ENCODE measurements around the gene PFDN1.
A peak's percentile ranks its signal among the peaks of the same experiment; 100 is the strongest.

PFDN1 gene

DNA sequence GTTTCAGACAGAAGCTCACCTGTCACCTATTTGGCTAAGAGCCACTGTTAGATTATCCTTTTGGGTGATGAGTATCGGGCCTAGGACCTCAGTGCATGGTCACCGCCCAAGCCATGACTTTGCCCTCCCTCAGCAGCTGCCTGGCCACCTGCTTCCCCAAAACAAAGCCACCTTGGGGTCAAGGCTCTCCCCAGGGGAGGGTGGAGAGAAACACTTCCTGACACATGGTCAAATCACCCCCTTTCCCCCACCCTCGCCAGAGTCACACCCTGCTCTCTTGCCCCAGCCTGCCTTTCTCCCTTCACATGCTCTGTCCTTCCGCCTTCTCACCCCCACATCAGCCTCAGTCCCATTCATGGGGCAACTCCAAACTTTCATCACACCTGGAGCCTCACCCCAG lies 45.2 kb upstream of the PFDN1 start:
- Histone ChIP-seq H3K9me3 (ENCODE audit: low read length) (no peaks in the 10 kb centered on the region), H3K27me3 (ENCODE audit: insufficient read depth, low read length) (no peaks in the 10 kb centered on the region), H3K9me2 (ENCODE audit: low read depth, low read length) (no peaks in the 10 kb centered on the region), H2AFZ (ENCODE audit: low read length) (no peak overlapping the region), H3K79me2 (ENCODE audit: insufficient read depth, low read length) (peaks cover 16% of the 10 kb centered on the region; the same call in 1 of the 2 replicates), H3K4me1 (ENCODE audit: insufficient read depth, low read length, severe bottlenecking) (peaks cover 59% of the 10 kb centered on the region), H3K36me3 (ENCODE audit: insufficient read depth, low read length) (peaks cover 16% of the 10 kb centered on the region; the same call in 1 of the 2 replicates), H3K9ac (ENCODE audit: low read length) (peak overlapping the region; percentile 84), H3K4me2 (ENCODE audit: low read length) (peak overlapping the region; percentile 84), H4K20me1 (ENCODE audit: insufficient read depth, low read length) (no peaks in the 10 kb centered on the region), H3K27ac (ENCODE audit: low read depth, low read length, poor library complexity, severe bottlenecking) (peak overlapping the region; percentile 78), H3K4me3 (ENCODE audit: low read depth, low read length, poor library complexity, severe bottlenecking) (peak overlapping the region; percentile 78), H3F3A (ENCODE audit: insufficient read depth, low read length) (no peaks in the 10 kb centered on the region)
- TF ChIP-seq, protein P1, sequence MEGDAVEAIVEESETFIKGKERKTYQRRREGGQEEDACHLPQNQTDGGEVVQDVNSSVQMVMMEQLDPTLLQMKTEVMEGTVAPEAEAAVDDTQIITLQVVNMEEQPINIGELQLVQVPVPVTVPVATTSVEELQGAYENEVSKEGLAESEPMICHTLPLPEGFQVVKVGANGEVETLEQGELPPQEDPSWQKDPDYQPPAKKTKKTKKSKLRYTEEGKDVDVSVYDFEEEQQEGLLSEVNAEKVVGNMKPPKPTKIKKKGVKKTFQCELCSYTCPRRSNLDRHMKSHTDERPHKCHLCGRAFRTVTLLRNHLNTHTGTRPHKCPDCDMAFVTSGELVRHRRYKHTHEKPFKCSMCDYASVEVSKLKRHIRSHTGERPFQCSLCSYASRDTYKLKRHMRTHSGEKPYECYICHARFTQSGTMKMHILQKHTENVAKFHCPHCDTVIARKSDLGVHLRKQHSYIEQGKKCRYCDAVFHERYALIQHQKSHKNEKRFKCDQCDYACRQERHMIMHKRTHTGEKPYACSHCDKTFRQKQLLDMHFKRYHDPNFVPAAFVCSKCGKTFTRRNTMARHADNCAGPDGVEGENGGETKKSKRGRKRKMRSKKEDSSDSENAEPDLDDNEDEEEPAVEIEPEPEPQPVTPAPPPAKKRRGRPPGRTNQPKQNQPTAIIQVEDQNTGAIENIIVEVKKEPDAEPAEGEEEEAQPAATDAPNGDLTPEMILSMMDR (IDR thresholded peaks at IDR 0.05; ENCODE audit: low read length): no peak
- no peak for TF ChIP-seq EZH2 (IDR thresholded peaks at IDR 0.05; ENCODE audit: borderline replicate concordance, low read length)

DNA sequence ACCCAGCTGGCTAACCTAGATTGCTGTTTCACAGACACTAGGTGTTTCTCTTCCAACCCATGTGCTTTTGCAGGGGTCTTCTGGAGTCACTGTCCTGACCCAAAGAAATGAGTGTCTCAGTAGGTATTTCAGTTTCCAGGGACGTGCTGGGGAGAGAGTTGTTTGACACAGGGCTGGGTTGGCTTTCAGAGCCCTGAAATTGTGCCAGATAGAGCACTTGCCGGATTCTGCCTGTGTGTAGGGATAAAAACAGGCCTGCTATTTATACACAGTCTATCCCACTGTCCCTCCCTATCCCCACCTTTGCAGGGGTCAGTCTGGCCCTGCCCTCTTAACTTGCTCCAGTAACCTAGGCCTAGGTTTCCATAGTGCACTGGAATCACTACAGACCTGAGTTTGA lies 44.5 kb upstream of the PFDN1 start:
- peak overlapping the region; percentile 78 for H3K27ac ChIP-seq (ENCODE audit: low read depth, low read length, poor library complexity, severe bottlenecking)
- peaks cover 67% of the 10 kb centered on the region for H3K4me1 ChIP-seq (ENCODE audit: insufficient read depth, low read length, severe bottlenecking)
- peaks cover 16% of the 10 kb centered on the region; the same call in 1 of the 2 replicates for H3K36me3 ChIP-seq (ENCODE audit: insufficient read depth, low read length)
- H3K9me3 ChIP-seq (ENCODE audit: low read length): no peaks in the 10 kb centered on the region
- peak overlapping the region; percentile 84 for H3K9ac ChIP-seq (ENCODE audit: low read length)
- TF ChIP-seq, protein P1 (IDR thresholded peaks at IDR 0.05; ENCODE audit: low read length): no peak
- no peak for TF ChIP-seq EZH2 (IDR thresholded peaks at IDR 0.05; ENCODE audit: borderline replicate concordance, low read length)
- no peaks in the 10 kb centered on the region for H3K27me3 ChIP-seq (ENCODE audit: insufficient read depth, low read length)
- H2AFZ ChIP-seq (ENCODE audit: low read length): no peak overlapping the region
- H3K4me2 ChIP-seq (ENCODE audit: low read length): peak overlapping the region; percentile 84
- peak overlapping the region; percentile 78 for H3K4me3 ChIP-seq (ENCODE audit: low read depth, low read length, poor library complexity, severe bottlenecking)
- H3K9me2 ChIP-seq (ENCODE audit: low read depth, low read length): no peaks in the 10 kb centered on the region
- no peaks in the 10 kb centered on the region for H3F3A ChIP-seq (ENCODE audit: insufficient read depth, low read length)
- peaks cover 16% of the 10 kb centered on the region; the same call in 1 of the 2 replicates for H3K79me2 ChIP-seq (ENCODE audit: insufficient read depth, low read length)
- H4K20me1 ChIP-seq (ENCODE audit: insufficient read depth, low read length): no peaks in the 10 kb centered on the region

DNA sequence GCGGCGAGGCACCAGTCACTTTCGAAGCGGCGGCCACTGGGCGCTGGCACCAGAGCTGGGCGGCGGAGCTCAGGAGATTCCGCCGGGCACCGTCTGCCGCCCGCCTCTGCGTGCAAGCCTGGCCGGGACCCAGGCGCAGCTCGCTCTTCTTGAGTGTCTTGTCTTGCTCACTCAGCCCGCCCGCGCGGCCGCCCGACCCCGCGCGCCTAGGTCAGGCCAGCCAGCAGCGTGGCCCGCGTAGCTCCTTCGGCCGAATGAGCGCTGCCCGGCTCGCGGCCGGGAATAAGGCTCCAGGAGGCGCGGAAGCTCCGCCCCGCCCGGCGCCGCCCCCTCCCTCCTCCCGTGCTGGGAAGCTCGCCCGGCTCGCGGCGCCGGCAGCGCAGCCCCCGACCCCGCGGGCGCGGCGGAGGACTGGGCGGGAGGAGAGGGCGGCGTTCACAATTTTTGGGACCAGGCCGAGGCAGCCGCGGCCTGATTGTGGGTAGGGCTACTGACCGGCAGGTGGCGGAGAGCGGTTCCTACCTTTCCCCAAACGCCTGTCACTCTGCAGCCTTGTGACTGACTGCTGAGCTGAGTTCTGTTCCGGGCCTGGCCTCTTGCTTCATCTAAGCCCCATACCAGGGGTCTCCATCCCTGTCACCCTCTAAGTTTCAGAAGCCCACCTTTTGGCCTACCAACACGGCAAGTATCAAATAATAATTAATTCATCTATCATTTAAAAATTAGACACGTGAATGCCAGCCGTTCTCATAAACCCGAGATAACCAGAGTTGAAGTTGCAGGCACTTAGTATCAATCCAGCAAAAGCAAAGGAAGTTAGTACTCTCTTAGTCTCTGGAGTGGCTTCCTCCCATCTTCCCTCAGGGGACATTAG lies 43.7 kb upstream of the PFDN1 start, which contains the start of gene HBEGF:
HBEGF (minus strand) TSS at position 256 of the 874 bp plus-strand sequence. CDS start 275 bp downstream, outside the sequence.
- peak within 1 kb of the TSS; percentile 78 for H3K4me3 ChIP-seq (ENCODE audit: low read depth, low read length, poor library complexity, severe bottlenecking)
- peak within 1 kb of the TSS; percentile 78 for H3K27ac ChIP-seq (ENCODE audit: low read depth, low read length, poor library complexity, severe bottlenecking)

More for the DNA sequence above, 43.7 kb upstream of the PFDN1 start, which contains the start of gene HBEGF:
- Histone ChIP-seq H3F3A (ENCODE audit: insufficient read depth, low read length) (no peaks in the 10 kb centered on the region), H3K79me2 (ENCODE audit: insufficient read depth, low read length) (peaks cover 16% of the 10 kb centered on the region; the same call in 1 of the 2 replicates), H3K36me3 (ENCODE audit: insufficient read depth, low read length) (peaks cover 23% of the 10 kb centered on the region; the same call in 1 of the 2 replicates), H3K4me1 (ENCODE audit: insufficient read depth, low read length, severe bottlenecking) (peaks cover 71% of the 10 kb centered on the region), H3K9ac (ENCODE audit: low read length) (peak within 1 kb of the TSS; percentile 84), H3K27me3 (ENCODE audit: insufficient read depth, low read length) (no peaks in the 10 kb centered on the region), H3K9me3 (ENCODE audit: low read length) (no peaks in the 10 kb centered on the region), H3K9me2 (ENCODE audit: low read depth, low read length) (no peaks in the 10 kb centered on the region), H2AFZ (ENCODE audit: low read length) (no peak within 1 kb of the TSS), H3K4me2 (ENCODE audit: low read length) (peak within 1 kb of the TSS; percentile 84), H4K20me1 (ENCODE audit: insufficient read depth, low read length) (no peaks in the 10 kb centered on the region)
- TF ChIP-seq EZH2 (IDR thresholded peaks at IDR 0.05; ENCODE audit: borderline replicate concordance, low read length): no peak
- TF ChIP-seq, protein P1 (IDR thresholded peaks at IDR 0.05; ENCODE audit: low read length): peak; percentile 51
